Measurements from ENCODE around the gene DGKD.

The DGKD gene

DNA sequence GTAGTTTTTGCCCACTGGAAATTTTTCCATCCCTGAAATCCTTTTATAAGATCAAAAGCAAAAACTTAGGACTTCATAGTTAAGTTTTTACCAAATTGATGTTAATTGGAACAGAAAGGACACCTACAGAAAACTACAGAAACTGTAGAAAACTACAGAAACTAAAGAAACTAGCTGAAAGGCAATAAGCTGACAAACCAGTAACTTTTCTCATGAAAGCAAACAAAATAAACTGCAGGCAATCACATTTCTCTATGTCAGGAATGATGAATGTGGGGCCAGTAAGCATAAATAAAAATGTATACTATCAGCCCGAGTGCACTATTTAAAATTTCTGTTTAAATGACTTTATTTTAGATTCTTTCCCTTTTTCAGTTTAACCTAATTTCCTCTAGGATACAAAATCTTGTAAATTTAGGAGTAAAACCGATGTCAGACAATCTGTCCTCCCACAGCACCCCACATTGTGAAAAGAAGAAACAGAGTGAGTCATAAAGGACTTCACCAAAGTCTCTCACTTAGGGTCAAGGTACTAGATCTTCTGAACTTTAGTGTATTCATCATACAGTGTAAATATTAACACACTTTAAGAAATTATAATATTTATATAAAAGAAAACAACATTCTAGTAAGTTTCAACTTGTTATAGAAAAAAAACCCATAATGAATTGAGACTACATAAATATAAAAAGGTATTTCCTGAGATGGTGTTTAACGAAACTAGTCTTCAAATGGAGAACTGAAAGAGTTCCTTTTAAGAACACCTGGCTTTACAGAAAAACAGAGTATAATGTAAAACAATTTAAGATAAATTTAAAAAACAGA lies 165.7 kb downstream of the DGKD start:
- DNase-seq: no peak
